H9 (cell line): ENCODE data around the gene DDAH2. TPM values are rescaled to one million over a fixed set of nuclear protein-coding genes. Genes with fewer than 3 reads are reported as not detected.
A peak's percentile ranks its signal among the peaks of the same experiment; 100 is the strongest.

Experiments used
- DNase-seq: peaks from one replicate; pipeline ENCODE4 v3.0.0-alpha.2; 2017
- H2AFZ ChIP-seq: one replicate; pipeline ENCODE4 v1.6.1; 2013; ENCODE audit warnings: mild to moderate bottlenecking, low read length, control low read depth, moderate library complexity
- H2AK5ac ChIP-seq: 2 replicates; pipeline ENCODE4 v1.6.1; 2013; ENCODE audit warnings: low read length, control low read depth, mixed read lengths; ENCODE audit not compliant: insufficient read length
- H2BK120ac ChIP-seq: one replicate; pipeline ENCODE4 v1.6.1; 2013; ENCODE audit warnings: low read depth, mild to moderate bottlenecking, low read length, control low read depth, inconsistent platforms; ENCODE audit not compliant: poor library complexity, severe bottlenecking
- H2BK12ac ChIP-seq: 2 replicates; pipeline ENCODE4 v1.6.1; 2013; ENCODE audit warnings: low read length, control low read depth, mixed read lengths, low read depth; ENCODE audit not compliant: insufficient read length
- H2BK15ac ChIP-seq: 2 replicates; pipeline ENCODE4 v1.6.1; 2013; ENCODE audit warnings: low read depth, low read length, control low read depth
- H2BK20ac ChIP-seq: one replicate; pipeline ENCODE4 v1.6.1; 2013; ENCODE audit warnings: low read depth, mild to moderate bottlenecking, low read length, control low read depth, inconsistent platforms; ENCODE audit not compliant: poor library complexity, severe bottlenecking
- H2BK5ac ChIP-seq: 2 replicates; pipeline ENCODE4 v1.6.1; 2013; ENCODE audit warnings: low read length, control low read depth, mixed read lengths; ENCODE audit not compliant: insufficient read length
- H3K14ac ChIP-seq: 2 replicates; pipeline ENCODE4 v1.6.1; 2013; ENCODE audit warnings: low read length, control low read depth; ENCODE audit not compliant: insufficient read depth
- H3K18ac ChIP-seq: 2 replicates; pipeline ENCODE4 v1.6.1; 2013; ENCODE audit warnings: low read depth, mild to moderate bottlenecking, mixed read lengths, low read length, control low read depth; ENCODE audit not compliant: insufficient read length
- H3K23ac ChIP-seq: 2 replicates; pipeline ENCODE4 v1.6.1; 2013; ENCODE audit warnings: low read length, control low read depth, mixed read lengths, low read depth; ENCODE audit not compliant: insufficient read length
- H3K23me2 ChIP-seq: 2 replicates; pipeline ENCODE4 v1.6.1; 2013; ENCODE audit warnings: low read depth, mild to moderate bottlenecking, mixed read lengths, low read length, control low read depth; ENCODE audit not compliant: insufficient read length, poor library complexity, severe bottlenecking
- H3K27ac ChIP-seq: 2 replicates; pipeline ENCODE4 v1.5.1; 2013; ENCODE audit warnings: low read length, control low read depth, mixed read lengths, low read depth; ENCODE audit not compliant: insufficient read length
- H3K27me3 ChIP-seq: 2 replicates; pipeline ENCODE4 v1.6.1; 2013; ENCODE audit warnings: low read length, control low read depth, inconsistent platforms; ENCODE audit not compliant: insufficient read depth
- H3K4ac ChIP-seq: 2 replicates; pipeline ENCODE4 v1.6.1; 2013; ENCODE audit warnings: low read depth, mild to moderate bottlenecking, control low read depth, inconsistent platforms, low read length, moderate library complexity
- H3K4me1 ChIP-seq: 2 replicates; pipeline ENCODE4 v1.6.1; 2013; ENCODE audit warnings: low read length, control low read depth, inconsistent platforms; ENCODE audit not compliant: insufficient read depth
- H3K4me2 ChIP-seq: 2 replicates; pipeline ENCODE4 v1.6.1; 2013; ENCODE audit warnings: low read length, control low read depth, mixed read lengths; ENCODE audit not compliant: insufficient read length, insufficient read depth
- H3K56ac ChIP-seq: 2 replicates; pipeline ENCODE4 v1.6.1; 2013; ENCODE audit warnings: low read depth, mild to moderate bottlenecking, mixed read lengths, low read length, control low read depth; ENCODE audit not compliant: insufficient read length
- H3K79me1 ChIP-seq: 2 replicates; pipeline ENCODE4 v1.6.1; 2013; ENCODE audit warnings: low read depth, mild to moderate bottlenecking, moderate library complexity, low read length, control low read depth, inconsistent platforms; ENCODE audit not compliant: insufficient read depth, poor library complexity, severe bottlenecking
- H3K79me2 ChIP-seq: 2 replicates; pipeline ENCODE4 v1.6.1; 2013; ENCODE audit warnings: low read length, control low read depth, inconsistent platforms; ENCODE audit not compliant: insufficient read depth
- H3K9ac ChIP-seq: 2 replicates; pipeline ENCODE4 v1.6.1; 2013; ENCODE audit warnings: low read length, control low read depth, mixed read lengths; ENCODE audit not compliant: insufficient read length; ENCODE audit errors: extremely low read depth
- H3K9me3 ChIP-seq: one replicate; pipeline ENCODE4 v1.6.1; 2013; ENCODE audit warnings: low read depth, low read length, inconsistent platforms; ENCODE audit not compliant: control insufficient read depth
- H3T11ph ChIP-seq: one replicate; pipeline ENCODE4 v1.6.1; 2013; ENCODE audit warnings: mild to moderate bottlenecking, low read length, control low read depth, inconsistent platforms
- H4K20me1 ChIP-seq: one replicate; pipeline ENCODE4 v1.6.1; 2013; ENCODE audit not compliant: control insufficient read depth, insufficient read length, insufficient read depth
- H4K5ac ChIP-seq: 2 replicates; pipeline ENCODE4 v1.6.1; 2013; ENCODE audit warnings: low read depth, mild to moderate bottlenecking, mixed read lengths, low read length, control low read depth; ENCODE audit not compliant: insufficient read length
- H4K8ac ChIP-seq: replicated peaks from 2 replicates; pipeline ENCODE4 v1.6.1; 2013; ENCODE audit warnings: low read length, control low read depth, mixed read lengths, low read depth; ENCODE audit not compliant: insufficient read length
- H4K91ac ChIP-seq: 2 replicates; pipeline ENCODE4 v1.6.1; 2013; ENCODE audit warnings: low read depth, mild to moderate bottlenecking, moderate library complexity, mixed read lengths, low read length, control low read depth; ENCODE audit not compliant: insufficient read length
- H3K27ac Mint-ChIP-seq, 3 experiments: 2 replicates in 2 of 3; 3 replicates in 1 of 3; pipeline ENCODE4 v1.8.0; 2020 to 2021; ENCODE audit warnings: mixed read lengths in 3 of 3, mild to moderate bottlenecking in 1 of 3, moderate library complexity in 1 of 3
- H3K27me3 Mint-ChIP-seq: 2 replicates; pipeline ENCODE4 v1.8.0; 2021; ENCODE audit warnings: low read depth, mild to moderate bottlenecking, moderate library complexity, mixed read lengths
- H3K36me3 Mint-ChIP-seq, 3 experiments: 2 replicates in 2 of 3; 3 replicates in 1 of 3; pipeline ENCODE4 v1.8.0; 2020 to 2021; ENCODE audit warnings: low read depth in 3 of 3, mixed read lengths in 3 of 3; ENCODE audit not compliant: insufficient read depth in 1 of 3
- H3K4me1 Mint-ChIP-seq, 2 experiments: 2 replicates each; pipeline ENCODE4 v1.8.0; 2020; ENCODE audit warnings: mixed read lengths in 2 of 2
- H3K4me3 Mint-ChIP-seq, 2 experiments: 2 replicates in 1 of 2; 3 replicates in 1 of 2; pipeline ENCODE4 v1.8.0; 2020 to 2021; ENCODE audit warnings: mild to moderate bottlenecking in 2 of 2, mixed read lengths in 2 of 2, moderate library complexity in 1 of 2
- H3K9me3 Mint-ChIP-seq, 2 experiments: 2 replicates in 1 of 2; 3 replicates in 1 of 2; pipeline ENCODE4 v1.8.0; 2020; ENCODE audit warnings: mild to moderate bottlenecking in 2 of 2, mixed read lengths in 2 of 2, moderate library complexity in 1 of 2
- CTCF ChIP-seq: fragments of 200-600 bp; sonication (generic); conservative IDR thresholded peaks from 3 replicates; pipeline ENCODE4 v1.8.0; 2021; ENCODE audit warnings: antibody characterized with exemption, mild to moderate bottlenecking
- WGBS: extraction: QIAGEN DNeasy Blood & Tissue Kit; methylation state at CpG from one replicate; pipeline ENCODE4 v1.1.7; 2013; ENCODE audit warnings: missing lambda C conversion rate, low lambda C conversion rate, mixed read lengths; ENCODE audit not compliant: insufficient read length; ENCODE audit errors: extremely low coverage; 5-methylcytosine and 5-hydroxymethylcytosine counted together
- total RNA-seq: library from RNA; stranded (reverse); gene quantifications from 2 replicates; pipeline ENCODE4 v1.2.1, GENCODE V29; 2021

Gene DDAH2
- total RNA-seq, 1 experiment from 2014 or later: 73.2 TPM

- no peak for TF ChIP-seq CTCF
- no peaks in the 10 kb centered on the region; a peak in 2 of 5 replicates for H3K9me3 Mint-ChIP-seq
- no peak overlapping the region for H3T11ph ChIP-seq
- no peak overlapping the region for H4K91ac ChIP-seq
- peak overlapping the region; percentile 83 to 98 for H3K4me3 Mint-ChIP-seq
- no peak overlapping the region for H3K27ac ChIP-seq
- no peak overlapping the region for H3K14ac ChIP-seq
- H3K27ac Mint-ChIP-seq: no peak overlapping the region; a peak in 1 of 7 replicates
- no peak overlapping the region for H2BK15ac ChIP-seq
- no peak overlapping the region for H2BK5ac ChIP-seq
- no peak overlapping the region for H2AFZ ChIP-seq
- DNase-seq: no peak
- peaks cover 9% of the 10 kb centered on the region for H3K23me2 ChIP-seq
- H3K79me1 ChIP-seq: no peaks in the 10 kb centered on the region
- H3K4me2 ChIP-seq: no peak overlapping the region
- no peaks in the 10 kb centered on the region for H3K27me3 Mint-ChIP-seq
- peaks cover 15 to 20% of the 10 kb centered on the region in 2 experiments for H3K4me1 Mint-ChIP-seq
- H2BK12ac ChIP-seq: no peak overlapping the region
- peaks cover 27 to 61% (median 55%) of the 10 kb centered on the region in 3 experiments for H3K36me3 Mint-ChIP-seq
- WGBS: no CpG with 5 or more reads among the region's 41 CpGs
- H3K23ac ChIP-seq: no peak overlapping the region
- no peaks in the 10 kb centered on the region for H3K4me1 ChIP-seq
- no peak overlapping the region for H3K4ac ChIP-seq
- H3K18ac ChIP-seq: no peak overlapping the region
- no peak overlapping the region for H4K5ac ChIP-seq
- H3K79me2 ChIP-seq: no peaks in the 10 kb centered on the region
- H2AK5ac ChIP-seq: no peak overlapping the region
- H3K9ac ChIP-seq: no peak overlapping the region
- H2BK120ac ChIP-seq: no peak overlapping the region
- H4K8ac ChIP-seq: no peak overlapping the region
- H3K27me3 ChIP-seq: no peaks in the 10 kb centered on the region
- H3K56ac ChIP-seq: no peak overlapping the region
- no peak overlapping the region for H2BK20ac ChIP-seq
- no peaks in the 10 kb centered on the region for H4K20me1 ChIP-seq
- no peaks in the 10 kb centered on the region for H3K9me3 ChIP-seq
Measured at GRCh38 chr6:31727717-31728671, 1.1 kb downstream of the DDAH2 start.
